ENCODE results near the gene EXOC6B. TPM values are rescaled to one million over a fixed set of nuclear protein-coding genes. Genes with fewer than 3 reads are reported as not detected.

EXOC6B gene
- total and polyA plus RNA-seq, 2 of the 8 experiments (the other 6 are each of a cell fraction or from before 2014, with no cell fraction given), result 13.5 to 33.0 TPM

- Histone ChIP-seq H3K27ac (ENCODE audit: low read depth, low read length) (no peak overlapping the region), H4K20me1 (replicated peaks in 1 of 2; ENCODE audit: control insufficient read depth in 1 of 2, insufficient read depth in 2 of 2, low read length in 2 of 2) (no peaks in the 10 kb centered on the region), H2AK5ac (ENCODE audit: low read depth, low read length) (no peak overlapping the region), H2BK5ac (ENCODE audit: low read depth, low read length) (no peak overlapping the region), H2BK120ac (replicated peaks; ENCODE audit: low read depth, low read length) (no peak overlapping the region), H4K5ac (ENCODE audit: insufficient read length, low read depth, low read length) (no peak overlapping the region), H2BK15ac (ENCODE audit: low read length) (no peak overlapping the region), H2BK12ac (ENCODE audit: low read depth, low read length) (no peak overlapping the region), H3K4me2 (ENCODE audit: insufficient read depth in 1 of 2, low read depth in 2 of 2, low read length in 2 of 2) (no peak overlapping the region), H4K8ac (ENCODE audit: extremely low read depth, insufficient read depth, low read length) (no peak overlapping the region), H3K4me3 (ENCODE audit: extremely low read depth in 1 of 4, insufficient read depth in 2 of 4, low read depth in 3 of 4, low read length in 4 of 4) (no peak overlapping the region), H3K4ac (replicated peaks; ENCODE audit: insufficient read length, low read depth, low read length) (no peak overlapping the region), H2BK20ac (ENCODE audit: low read length) (no peak overlapping the region), H3K9me3 (ENCODE audit: insufficient read depth in 2 of 2, low read depth in 1 of 2, low read length in 1 of 2) (no peaks in the 10 kb centered on the region), H3K4me1 (replicated peaks in 1 of 4; ENCODE audit: control insufficient read depth in 3 of 4, insufficient read depth in 4 of 4, low read length in 3 of 4) (peaks cover 0 to 4% (median 0%) of the 10 kb centered on the region in 4 experiments; a peak in 1 of 7 replicates), H2AFZ (ENCODE audit: low read length) (no peak overlapping the region), H3K14ac (ENCODE audit: insufficient read length) (no peak overlapping the region), H3K23ac (ENCODE audit: insufficient read length) (no peak overlapping the region), H4K91ac (replicated peaks; ENCODE audit: insufficient read length, low read length) (no peak overlapping the region), H3K23me2 (ENCODE audit: low read depth, low read length) (no peaks in the 10 kb centered on the region; the same call in 1 of the 2 replicates), H3K9ac (replicated peaks in 1 of 4; ENCODE audit: extremely low read depth in 1 of 4, low read depth in 3 of 4, low read length in 3 of 4) (no peak overlapping the region), H3K79me1 (ENCODE audit: low read depth, low read length) (no peaks in the 10 kb centered on the region), H3K36me3 (ENCODE audit: control insufficient read depth in 2 of 4, insufficient read depth in 4 of 4, low read length in 3 of 4) (no peaks in the 10 kb centered on the region), H3K56ac (replicated peaks; ENCODE audit: insufficient read length, low read depth, low read length) (no peak overlapping the region), H3K79me2 (ENCODE audit: control insufficient read depth in 1 of 2, insufficient read depth in 2 of 2, low read length in 2 of 2) (no peaks in the 10 kb centered on the region), H3K27me3 (replicated peaks in 1 of 4; ENCODE audit: control insufficient read depth in 3 of 4, extremely low read depth in 1 of 4, insufficient read depth in 3 of 4, low read length in 3 of 4) (no peaks in the 10 kb centered on the region), H3K18ac (ENCODE audit: extremely low read depth, low read length) (no peak overlapping the region)
- ChIA-PET POLR2A (ENCODE audit: partially characterized antibody) (no interaction called here), CTCF (ENCODE audit: partially characterized antibody) (interaction anchor here (0.6 to 2.5 kb wide), 15 partner anchors 10 to 466 kb away, joined by 3 to 13 read pairs (median 5); no protein-coding TSS in a partner anchor)
- WGBS, 2 experiments (ENCODE audit: extremely low coverage in 1 of 2, insufficient coverage in 1 of 2, insufficient read length in 1 of 2, insufficient replicate concordance in 2 of 2, low coverage in 1 of 2, low lambda C conversion rate in 2 of 2, missing lambda C conversion rate in 1 of 2), result 73% methylated on average over 2 of the region's 2 CpGs; no CpG with 5 or more reads in 1 of the 2 experiments
- DNase-seq (ENCODE audit: low read depth in 1 of 2, low spot score in 2 of 2) (peak; percentile 67 to 80), FAIRE-seq (peak; percentile 91)
- no peak for TF ChIP-seq SP2 (IDR thresholded peaks at IDR 0.05; ENCODE audit: low read length)
- TF ChIP-seq CBX5 (IDR thresholded peaks at IDR 0.05; ENCODE audit: low read depth, low read length), result no peak
- TF ChIP-seq KDM1A (IDR thresholded peaks at IDR 0.05; ENCODE audit: borderline replicate concordance, low read length), result no peak
- no peak for TF ChIP-seq KDM5A (IDR thresholded peaks at IDR 0.05; ENCODE audit: low read length)
- no peak for TF ChIP-seq RNF2 (IDR thresholded peaks at IDR 0.05; ENCODE audit: borderline replicate concordance, low read depth, low read length, missing control alignments, poor library complexity, severe bottlenecking)
- TF ChIP-seq, protein P1, sequence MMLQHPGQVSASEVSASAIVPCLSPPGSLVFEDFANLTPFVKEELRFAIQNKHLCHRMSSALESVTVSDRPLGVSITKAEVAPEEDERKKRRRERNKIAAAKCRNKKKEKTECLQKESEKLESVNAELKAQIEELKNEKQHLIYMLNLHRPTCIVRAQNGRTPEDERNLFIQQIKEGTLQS (IDR thresholded peaks at IDR 0.05; ENCODE audit: insufficient read depth, low read depth, low read length), result no peak
- TF ChIP-seq SIN3A (conservative IDR thresholded peaks at IDR 0.05 in 1 of 2, IDR thresholded peaks at IDR 0.05 in 1 of 2; ENCODE audit: low read depth in 1 of 2, low read length in 2 of 2), result no peak
- no peak for TF ChIP-seq NRF1 (IDR thresholded peaks at IDR 0.05; ENCODE audit: low read depth, low read length)
- TF ChIP-seq YY1 (IDR thresholded peaks at IDR 0.05; ENCODE audit: low read depth, low read length), result 0 out of 2 replicates have a peak, but pooled peaks have one; percentile 31
- no peak for TF ChIP-seq SRF (IDR thresholded peaks at IDR 0.05; ENCODE audit: low read depth, low read length)
- no peak for TF ChIP-seq TEAD4 (IDR thresholded peaks at IDR 0.05; ENCODE audit: low read depth, low read length)
- TF ChIP-seq GTF2F1 (IDR thresholded peaks at IDR 0.05; ENCODE audit: borderline replicate concordance, low read depth, low read length), result no peak
- no peak for TF ChIP-seq BACH1 (IDR thresholded peaks at IDR 0.05; ENCODE audit: low read length)
- TF ChIP-seq, protein P2, sequence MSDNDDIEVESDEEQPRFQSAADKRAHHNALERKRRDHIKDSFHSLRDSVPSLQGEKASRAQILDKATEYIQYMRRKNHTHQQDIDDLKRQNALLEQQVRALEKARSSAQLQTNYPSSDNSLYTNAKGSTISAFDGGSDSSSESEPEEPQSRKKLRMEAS (IDR thresholded peaks at IDR 0.05), result no peak
Measured at GRCh38 chr2:72220170-72220569, 605.7 kb downstream of the EXOC6B start.
